Glomerular visceral epithelial cell (primary cell): ENCODE data around the gene LRRC26.

ENCODE experiments used
- DNase-seq: peaks from one replicate; pipeline ENCODE4 v3.0.0-alpha.2; 2016; ENCODE audit errors: extremely low spot score

The LRRC26 gene, protein sequence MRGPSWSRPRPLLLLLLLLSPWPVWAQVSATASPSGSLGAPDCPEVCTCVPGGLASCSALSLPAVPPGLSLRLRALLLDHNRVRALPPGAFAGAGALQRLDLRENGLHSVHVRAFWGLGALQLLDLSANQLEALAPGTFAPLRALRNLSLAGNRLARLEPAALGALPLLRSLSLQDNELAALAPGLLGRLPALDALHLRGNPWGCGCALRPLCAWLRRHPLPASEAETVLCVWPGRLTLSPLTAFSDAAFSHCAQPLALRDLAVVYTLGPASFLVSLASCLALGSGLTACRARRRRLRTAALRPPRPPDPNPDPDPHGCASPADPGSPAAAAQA

GRCh38 chr9:137169896-137170358 lies at the start of gene LRRC26:
Gene LRRC26 (minus strand): TSS chr9:137170051. CDS start chr9:137169943, 108 bp downstream.
- DNase-seq: no peak

- peak; percentile 31 for DNase-seq
Measured at GRCh38 chr9:137218754-137219271, 49.0 kb upstream of the LRRC26 start.

GRCh38 chr9:137218212-137218753 lies 48.4 kb upstream of the LRRC26 start:
- no peak for DNase-seq

- DNase-seq: no peak
Measured at GRCh38 chr9:137217276-137218211, 47.7 kb upstream of the LRRC26 start.

- no peak for DNase-seq
Measured at GRCh38 chr9:137216188-137216965, 46.5 kb upstream of the LRRC26 start.

DNA sequence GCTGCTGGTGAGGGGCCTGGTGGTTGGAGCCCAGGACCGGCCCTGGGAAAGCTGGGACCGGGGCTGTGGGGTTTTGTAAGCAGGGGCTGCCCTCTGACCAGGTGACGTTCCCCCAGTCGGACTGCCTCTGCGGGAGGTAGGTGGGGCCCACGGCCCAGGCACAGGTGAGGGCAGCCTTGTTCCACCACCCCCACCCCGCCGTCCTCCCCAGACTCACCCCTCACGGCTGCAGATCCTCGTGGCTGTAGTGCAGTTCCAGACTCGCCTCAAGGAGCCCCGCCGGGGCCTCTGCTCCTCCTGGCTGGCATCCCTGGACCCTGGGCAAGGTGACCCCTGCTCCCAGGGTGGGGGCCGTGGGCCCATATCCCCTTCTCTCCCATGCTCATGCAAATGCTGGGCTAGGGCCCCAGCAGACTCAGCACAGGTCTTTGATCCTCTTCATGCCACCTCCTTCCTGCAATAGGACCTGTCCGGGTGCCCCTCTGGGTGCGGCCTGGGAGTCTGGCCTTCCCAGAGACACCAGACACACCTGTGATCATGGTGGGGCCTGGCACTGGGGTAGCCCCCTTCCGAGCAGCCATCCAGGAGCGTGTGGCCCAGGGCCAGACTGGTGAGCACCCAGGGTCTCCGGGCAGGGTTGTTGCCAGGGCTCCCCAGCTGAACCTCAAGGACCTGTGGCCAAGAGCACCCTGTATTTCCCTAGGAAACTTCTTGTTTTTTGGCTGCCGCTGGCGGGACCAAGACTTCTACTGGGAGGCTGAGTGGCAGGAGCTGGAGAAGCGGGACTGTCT lies 45.5 kb upstream of the LRRC26 start:
- no peak for DNase-seq

- no peak for DNase-seq
Measured at GRCh38 chr9:137214620-137215019, 44.8 kb upstream of the LRRC26 start.

GRCh38 chr9:137213160-137214060 lies 43.6 kb upstream of the LRRC26 start:
- no peak for DNase-seq

- DNase-seq: no peak
Measured at GRCh38 chr9:137212520-137212919, 42.7 kb upstream of the LRRC26 start.

GRCh38 chr9:137211532-137211931 lies 41.7 kb upstream of the LRRC26 start:
- DNase-seq: no peak

GRCh38 chr9:137206602-137207001 lies 36.8 kb upstream of the LRRC26 start:
- DNase-seq: no peak

DNA sequence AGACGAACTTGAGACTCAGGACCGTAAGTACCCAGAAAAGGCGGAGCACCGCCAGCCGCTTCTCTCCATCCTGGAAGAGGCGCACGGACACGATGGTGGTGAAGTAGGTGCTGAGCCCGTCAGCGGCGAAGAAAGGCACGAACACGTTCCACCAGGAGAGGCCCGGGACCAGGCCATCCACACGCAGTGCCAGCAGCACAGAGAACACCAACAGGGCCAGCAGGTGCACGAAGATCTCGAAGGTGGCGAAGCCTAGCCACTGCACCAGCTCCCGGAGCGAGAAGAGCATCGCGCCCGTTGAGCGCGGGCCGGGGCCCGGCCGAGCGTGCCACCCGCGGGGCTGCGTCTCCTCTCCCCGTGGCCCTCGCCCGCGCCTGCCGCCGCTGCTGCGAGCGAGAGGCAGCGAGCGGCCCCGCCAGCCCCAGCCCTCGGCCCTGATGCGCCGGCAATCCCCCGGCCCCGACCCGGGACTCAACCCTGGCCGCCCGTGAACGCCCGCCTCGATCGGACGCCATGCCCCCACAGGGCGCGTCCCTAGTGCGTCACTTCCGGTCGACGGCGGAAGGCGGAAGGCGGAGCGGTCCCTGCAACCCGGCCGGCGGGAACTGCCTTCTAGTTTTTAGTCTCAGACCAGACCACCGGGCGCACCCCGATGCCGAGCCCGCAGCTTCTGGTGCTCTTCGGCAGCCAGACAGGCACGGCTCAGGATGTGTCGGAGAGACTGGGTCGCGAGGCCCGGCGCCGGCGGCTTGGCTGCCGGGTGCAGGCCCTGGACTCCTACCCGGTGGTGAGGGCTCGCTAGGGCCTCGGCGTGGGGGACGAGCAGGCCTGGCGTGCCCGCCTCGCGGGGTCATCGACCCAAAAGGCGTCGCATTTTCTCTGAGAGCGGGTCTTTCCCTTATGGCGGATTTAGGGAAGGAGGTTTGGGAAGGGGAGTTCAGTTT lies 35.5 kb upstream of the LRRC26 start, which contains the start of the genes NDOR1 and TMEM203:
NDOR1 (plus strand) TSS at position 575 of the 944 bp plus-strand sequence; CDS start at position 653, 78 bp downstream.
TMEM203 (minus strand) TSS at position 523 of the 944 bp plus-strand sequence; CDS start at position 289, 234 bp downstream.
- DNase-seq: peak; percentile 77

GRCh38 chr9:137204731-137205125 lies 34.9 kb upstream of the LRRC26 start:
- DNase-seq: no peak

DNA sequence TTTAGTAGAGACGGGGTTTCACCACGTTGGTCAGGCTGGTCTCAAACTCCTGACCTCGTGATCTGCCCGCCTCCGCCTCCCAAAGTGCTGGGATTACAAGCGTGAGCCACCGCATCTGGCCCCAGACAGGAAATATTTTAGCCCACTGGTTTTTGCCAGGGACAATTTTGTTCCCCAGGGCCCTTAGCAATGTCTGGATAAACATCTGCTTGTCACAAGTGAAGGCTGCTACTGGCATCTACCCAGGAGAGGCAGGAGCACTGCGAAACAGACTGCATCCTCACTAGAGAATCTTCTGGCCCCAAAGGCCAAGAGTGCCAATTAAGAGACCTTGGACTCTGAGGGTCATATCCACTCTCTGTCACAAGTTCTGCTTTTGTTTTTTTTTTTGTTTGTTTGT lies 33.1 kb upstream of the LRRC26 start:
- DNase-seq: no peak

- no peak for DNase-seq
Measured at GRCh38 chr9:137201205-137201868, 31.5 kb upstream of the LRRC26 start.

DNA sequence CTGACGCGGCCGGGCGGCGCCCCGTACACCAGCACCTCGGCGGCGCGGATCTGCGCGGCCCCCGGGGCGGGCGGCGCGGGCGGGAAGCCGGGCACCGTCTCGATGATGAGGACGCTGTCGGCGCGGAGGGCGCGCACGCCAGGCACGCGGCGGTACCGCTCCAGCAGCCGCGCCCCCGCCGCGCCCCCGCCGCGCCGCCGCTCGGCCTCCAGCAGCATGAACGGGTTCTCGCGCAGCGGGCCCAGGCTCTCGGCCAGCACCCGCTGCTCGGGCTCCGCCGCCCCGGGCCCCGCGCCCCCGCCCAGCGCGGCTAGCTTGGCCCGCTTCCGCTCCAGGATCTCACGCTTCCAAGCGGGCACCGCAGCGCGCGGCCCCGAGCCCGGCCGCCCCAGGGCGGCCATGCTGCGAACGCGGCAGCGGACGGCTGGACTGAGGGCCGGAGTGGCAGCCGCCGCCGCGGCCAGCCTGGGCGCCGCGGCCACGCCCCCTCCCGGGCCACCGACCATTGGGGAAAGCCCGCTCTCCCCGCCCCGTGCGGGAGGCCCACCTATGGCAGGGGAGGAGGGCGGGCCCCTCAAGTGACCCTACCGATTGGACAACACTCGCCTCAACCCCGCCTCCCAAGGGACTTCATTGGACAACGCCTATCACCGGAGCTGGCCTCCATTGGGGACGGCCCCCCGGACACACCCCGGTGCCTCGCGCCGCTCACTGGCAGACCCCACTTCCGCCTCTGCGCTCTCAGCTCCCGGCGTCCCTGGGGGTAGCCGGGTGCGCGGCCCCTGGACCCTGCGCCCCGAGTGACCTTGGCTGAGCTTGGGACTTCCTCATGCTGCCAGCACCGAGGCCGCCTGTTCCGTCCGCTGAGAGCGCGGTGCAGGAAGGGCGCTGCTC lies 30.7 kb upstream of the LRRC26 start, which contains the start of gene TPRN:
TPRN (minus strand) TSS at position 431 of the 894 bp plus-strand sequence; CDS start at position 401, 30 bp downstream.
- peak; percentile 99 for DNase-seq
